Measurements from ENCODE around the gene GTF2H4.
"Not testable (repeated sequence)": the region's sequence is repeated elsewhere in the genome, so short reads cannot be mapped to it uniquely, and the experiment has no call there.

Gene GTF2H4

GRCh38 chr6:30907758-30908591 is at the start of gene GTF2H4:
Gene GTF2H4, plus strand, starts transcription at chr6:30908207.
- H2AFZ ChIP-seq (ENCODE audit: low read depth, low read length, severe bottlenecking), result peak within 1 kb of the TSS; percentile 92
- no peaks in the 10 kb centered on the region for H3K36me3 ChIP-seq (ENCODE audit: low read length)
- H4K20me1 ChIP-seq (ENCODE audit: low read depth, low read length), result no peaks in the 10 kb centered on the region
- H3K9ac ChIP-seq (ENCODE audit: low read length), result peak within 1 kb of the TSS; percentile 81
- no peaks in the 10 kb centered on the region for H3K9me2 ChIP-seq (replicated peaks; ENCODE audit: insufficient read depth, low read length)
- H3K4me2 ChIP-seq (ENCODE audit: low read depth, low read length, poor library complexity, severe bottlenecking), result peak within 1 kb of the TSS; percentile 89
- no peak within 1 kb of the TSS for H3K27ac ChIP-seq (ENCODE audit: low read depth, low read length)
- peaks cover 19% of the 10 kb centered on the region for H3K79me2 ChIP-seq (ENCODE audit: insufficient read depth, low read length)
- H3K27me3 ChIP-seq (ENCODE audit: low read length), result no peaks in the 10 kb centered on the region
- H3K9me3 ChIP-seq (ENCODE audit: insufficient read depth, low read length), result no peaks in the 10 kb centered on the region
- H3K4me3 ChIP-seq (ENCODE audit: insufficient read depth, low read length, poor library complexity, severe bottlenecking), result peak within 1 kb of the TSS; percentile 96
- TF ChIP-seq EZH2phosphoT487 (conservative IDR thresholded peaks at IDR 0.05; ENCODE audit: low read length), result no peak
- TF ChIP-seq CTCF (IDR thresholded peaks at IDR 0.05; ENCODE audit: insufficient read depth, low read length, poor library complexity, severe bottlenecking), result no peak
- peaks cover 9% of the 10 kb centered on the region; the same call in 1 of the 2 replicates for H3F3A ChIP-seq (ENCODE audit: insufficient read depth)

DNA sequence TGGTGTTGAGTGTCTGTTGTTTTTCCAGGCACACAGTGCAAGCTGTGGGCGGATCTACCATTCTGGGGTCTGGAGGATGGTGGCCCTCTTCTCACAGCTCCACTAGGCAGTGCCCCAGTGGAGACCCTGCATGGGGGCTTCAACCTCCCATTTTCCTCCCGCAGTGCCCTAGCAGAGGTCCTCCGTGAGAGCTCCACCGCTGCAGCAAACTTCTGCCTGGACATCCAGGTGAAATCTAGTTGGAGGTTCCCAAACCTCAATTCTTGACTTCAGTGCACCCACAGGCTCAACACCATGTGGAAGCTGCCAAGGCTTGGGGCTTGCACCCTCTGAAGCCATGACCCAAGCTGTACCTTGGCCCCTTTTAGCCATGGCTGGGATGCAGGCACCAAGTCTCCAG is 48.3 kb upstream of the GTF2H4 start:
- not testable (repeated sequence) for H3K4me2 ChIP-seq (ENCODE audit: low read depth, low read length, poor library complexity, severe bottlenecking); H3K4me3 ChIP-seq (ENCODE audit: insufficient read depth, low read length, poor library complexity, severe bottlenecking); H4K20me1 ChIP-seq (ENCODE audit: low read depth, low read length); H3K36me3 ChIP-seq (ENCODE audit: low read length); H3K27ac ChIP-seq (ENCODE audit: low read depth, low read length); H3K79me2 ChIP-seq (ENCODE audit: insufficient read depth, low read length); H2AFZ ChIP-seq (ENCODE audit: low read depth, low read length, severe bottlenecking); H3K27me3 ChIP-seq (ENCODE audit: low read length); H3K9ac ChIP-seq (ENCODE audit: low read length); H3K9me2 ChIP-seq (replicated peaks; ENCODE audit: insufficient read depth, low read length); H3K9me3 ChIP-seq (ENCODE audit: insufficient read depth, low read length); H3F3A ChIP-seq (ENCODE audit: insufficient read depth)

DNA sequence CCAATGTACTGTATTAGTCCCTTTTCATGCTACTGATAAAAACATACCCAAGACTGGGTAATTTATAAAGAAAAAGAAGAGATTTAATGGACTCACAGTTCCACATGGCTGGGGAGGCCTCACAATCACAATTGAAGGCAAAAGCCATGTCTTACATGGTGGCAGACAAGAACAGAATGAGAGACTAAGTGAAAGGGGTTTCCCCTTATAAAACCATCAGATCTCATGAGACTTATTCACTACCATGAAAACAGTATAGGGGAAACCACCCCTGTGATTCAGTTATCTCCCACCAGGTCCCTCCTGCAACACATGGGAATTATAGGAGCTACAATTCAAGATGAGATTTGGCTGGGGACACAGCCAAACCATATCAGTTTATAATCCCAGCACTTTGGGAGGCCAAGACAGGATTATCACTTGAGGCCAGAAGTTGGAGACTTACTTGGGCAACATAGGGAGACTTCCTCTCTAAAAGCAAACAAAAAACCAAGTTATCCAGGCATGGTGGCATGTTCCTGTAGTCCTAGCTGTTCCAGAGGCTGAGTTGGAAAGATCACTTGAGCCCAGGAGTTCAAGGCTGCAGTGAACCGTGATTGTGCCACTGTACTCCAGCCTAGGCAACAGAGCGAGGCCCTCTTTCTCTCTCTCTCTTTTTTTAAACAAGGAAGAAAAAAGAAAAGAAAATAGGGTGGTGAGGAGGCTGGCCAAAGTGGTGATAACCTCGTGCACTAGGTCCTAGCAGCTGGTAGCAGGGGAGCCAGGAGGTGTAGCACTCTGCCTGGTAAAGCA is 46.6 kb upstream of the GTF2H4 start:
- Histone ChIP-seq H3F3A (ENCODE audit: insufficient read depth) (no peaks in the 10 kb centered on the region), H4K20me1 (ENCODE audit: low read depth, low read length) (no peaks in the 10 kb centered on the region), H3K9ac (ENCODE audit: low read length) (no peak overlapping the region), H3K36me3 (ENCODE audit: low read length) (no peaks in the 10 kb centered on the region), H3K9me2 (replicated peaks; ENCODE audit: insufficient read depth, low read length) (no peaks in the 10 kb centered on the region), H3K27ac (ENCODE audit: low read depth, low read length) (no peak overlapping the region), H3K4me3 (ENCODE audit: insufficient read depth, low read length, poor library complexity, severe bottlenecking) (no peak overlapping the region), H3K4me2 (ENCODE audit: low read depth, low read length, poor library complexity, severe bottlenecking) (no peak overlapping the region), H3K79me2 (ENCODE audit: insufficient read depth, low read length) (no peaks in the 10 kb centered on the region), H3K27me3 (ENCODE audit: low read length) (no peaks in the 10 kb centered on the region), H3K9me3 (ENCODE audit: insufficient read depth, low read length) (peaks cover 8% of the 10 kb centered on the region; the same call in 1 of the 2 replicates), H2AFZ (ENCODE audit: low read depth, low read length, severe bottlenecking) (no peak overlapping the region)
- TF ChIP-seq EZH2phosphoT487 (conservative IDR thresholded peaks at IDR 0.05; ENCODE audit: low read length), result no peak
- TF ChIP-seq CTCF (IDR thresholded peaks at IDR 0.05; ENCODE audit: insufficient read depth, low read length, poor library complexity, severe bottlenecking), result no peak

Data from SU-DHL-6 (cell line).